ENCODE results near the gene PPIE. TPM values are rescaled to one million over a fixed set of nuclear protein-coding genes. Genes with fewer than 3 reads are reported as not detected.
"Not testable (repeated sequence)": the region's sequence is repeated elsewhere in the genome, so short reads cannot be mapped to it uniquely, and the experiment has no call there.

The PPIE gene
- polyA plus RNA-seq, 1 of the 3 experiments (the other 2 are of a cell fraction) = 78.4 TPM

DNA sequence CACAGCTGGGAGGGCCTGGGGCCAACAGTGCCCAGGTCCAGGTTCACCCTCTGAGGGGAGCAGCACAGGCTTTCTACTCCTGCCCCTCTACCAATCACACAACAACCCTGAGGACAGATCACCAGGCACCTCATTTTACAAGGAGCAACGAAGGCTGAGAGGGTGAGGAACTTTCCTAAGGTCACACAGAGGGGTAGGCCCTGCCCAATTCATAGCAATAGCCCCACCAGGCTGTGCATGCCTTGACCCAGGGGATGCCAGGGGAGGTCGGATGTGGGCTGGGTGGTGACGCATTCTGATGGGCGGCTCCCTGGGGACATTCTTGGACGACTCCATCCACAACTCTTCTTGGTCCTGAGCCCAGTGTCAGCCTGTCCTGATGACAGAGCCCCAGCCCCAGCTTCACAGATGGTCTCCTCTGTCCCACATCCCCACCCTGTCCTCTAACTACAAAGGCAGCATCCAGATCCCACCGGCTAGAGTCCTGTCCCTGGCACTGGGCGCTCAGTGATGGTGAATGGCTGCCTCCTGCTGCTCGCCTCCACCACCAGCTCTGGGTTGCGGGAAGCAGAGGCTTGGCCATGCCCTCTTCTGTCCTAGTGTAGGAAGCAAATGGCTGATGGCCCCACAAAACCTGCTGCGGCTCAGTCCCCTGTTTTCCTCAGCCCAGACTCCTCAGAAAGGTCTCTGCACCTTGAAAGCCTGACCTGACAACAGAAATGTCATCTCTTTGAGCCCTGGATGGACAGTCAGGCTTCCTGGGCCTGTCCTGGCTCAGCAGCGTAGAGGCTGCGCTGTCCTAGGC, 47.8 kb downstream of the PPIE start:
- H3K9ac ChIP-seq; H3F3A ChIP-seq (replicated peaks; ENCODE audit: insufficient read depth); H3K9me2 ChIP-seq; H3K4me1 ChIP-seq (ENCODE audit: control insufficient read depth in 1 of 2, insufficient read depth in 2 of 2, low read depth in 1 of 2, low read length in 1 of 2); H3K79me2 ChIP-seq (ENCODE audit: insufficient read depth); H3K36me3 ChIP-seq (replicated peaks in 1 of 2; ENCODE audit: control insufficient read depth in 1 of 2, insufficient read depth in 2 of 2, low read length in 1 of 2); DNase-seq; H4K20me1 ChIP-seq (ENCODE audit: insufficient read depth); H3K9me3 ChIP-seq; POLR2A ChIA-PET; H2AFZ ChIP-seq (ENCODE audit: low read depth); H3K4me2 ChIP-seq; H3K27ac ChIP-seq (ENCODE audit: low read depth in 2 of 2, low read length in 1 of 2); H3K4me3 ChIP-seq (ENCODE audit: low read depth in 2 of 2, low read length in 1 of 2): not testable (repeated sequence)
- peaks cover 20% of the 10 kb centered on the region for H3K27me3 ChIP-seq (ENCODE audit: insufficient read depth)
- CTCF ChIA-PET = interaction anchor here (0.6 kb wide), 1 partner anchor 66 kb away, joined by 3 read pairs; no protein-coding TSS in a partner anchor
- 81% methylated on average over 3 of the region's 12 CpGs for WGBS (ENCODE audit: low lambda C conversion rate)

DNA sequence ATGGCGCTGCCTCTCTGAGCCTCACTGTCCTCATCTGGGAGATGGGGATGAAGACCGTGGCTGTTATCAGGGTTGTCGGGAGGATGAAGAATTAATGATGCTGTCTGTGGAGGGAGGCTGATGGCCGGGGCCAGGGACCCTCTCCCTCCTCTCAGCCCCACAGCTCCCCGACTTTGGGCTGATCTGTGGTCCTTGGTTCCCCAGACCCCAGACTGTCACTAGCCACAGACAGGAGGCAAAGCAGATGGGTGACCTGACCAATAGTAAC, 48.4 kb downstream of the PPIE start:
- H3K4me1 ChIP-seq (ENCODE audit: control insufficient read depth in 1 of 2, insufficient read depth in 2 of 2, low read depth in 1 of 2, low read length in 1 of 2); H3K4me2 ChIP-seq; H3K9me3 ChIP-seq; H4K20me1 ChIP-seq (ENCODE audit: insufficient read depth); POLR2A ChIA-PET; DNase-seq; H2AFZ ChIP-seq (ENCODE audit: low read depth); H3K79me2 ChIP-seq (ENCODE audit: insufficient read depth); H3K27ac ChIP-seq (ENCODE audit: low read depth in 2 of 2, low read length in 1 of 2); H3K36me3 ChIP-seq (replicated peaks in 1 of 2; ENCODE audit: control insufficient read depth in 1 of 2, insufficient read depth in 2 of 2, low read length in 1 of 2); H3F3A ChIP-seq (replicated peaks; ENCODE audit: insufficient read depth); H3K4me3 ChIP-seq (ENCODE audit: low read depth in 2 of 2, low read length in 1 of 2); H3K9me2 ChIP-seq; H3K9ac ChIP-seq: not testable (repeated sequence)
- peaks cover 20% of the 10 kb centered on the region for H3K27me3 ChIP-seq (ENCODE audit: insufficient read depth)
- CTCF ChIA-PET = interaction anchor here (0.6 kb wide), 1 partner anchor 67 kb away, joined by 3 read pairs; no protein-coding TSS in a partner anchor
- WGBS (ENCODE audit: low lambda C conversion rate) = 67% methylated on average over 1 of the region's 5 CpGs

GRCh38 chr1:39787468-39787867, 48.8 kb downstream of the PPIE start:
- no peak for DNase-seq
- H3K9me2 ChIP-seq = no peaks in the 10 kb centered on the region
- no peaks in the 10 kb centered on the region for H3F3A ChIP-seq (replicated peaks; ENCODE audit: insufficient read depth)
- H3K9me3 ChIP-seq = no peaks in the 10 kb centered on the region
- H4K20me1 ChIP-seq (ENCODE audit: insufficient read depth) = no peaks in the 10 kb centered on the region
- peaks cover 20% of the 10 kb centered on the region for H3K27me3 ChIP-seq (ENCODE audit: insufficient read depth)
- ChIA-PET POLR2A (no interaction called here), CTCF (no interaction called here)
- H3K4me3 ChIP-seq (ENCODE audit: low read depth in 2 of 2, low read length in 1 of 2) = no peak overlapping the region; a peak in 1 of 4 replicates
- no peak overlapping the region for H3K9ac ChIP-seq
- no peak overlapping the region for H3K27ac ChIP-seq (ENCODE audit: low read depth in 2 of 2, low read length in 1 of 2)
- no peak overlapping the region for H2AFZ ChIP-seq (ENCODE audit: low read depth)
- H3K4me1 ChIP-seq (ENCODE audit: control insufficient read depth in 1 of 2, insufficient read depth in 2 of 2, low read depth in 1 of 2, low read length in 1 of 2) = peaks cover 0 to 5% of the 10 kb centered on the region in 2 experiments; a peak in 1 of 4 replicates
- no peaks in the 10 kb centered on the region for H3K79me2 ChIP-seq (ENCODE audit: insufficient read depth)
- WGBS (ENCODE audit: low lambda C conversion rate) = 82% methylated on average over 9 of the region's 11 CpGs
- H3K36me3 ChIP-seq (replicated peaks in 1 of 2; ENCODE audit: control insufficient read depth in 1 of 2, insufficient read depth in 2 of 2, low read length in 1 of 2) = no peaks in the 10 kb centered on the region
- no peak for TF ChIP-seq GABPA (IDR thresholded peaks at IDR 0.05; ENCODE audit: low read depth)
- no peak for TF ChIP-seq GATA2 (CRISPR knock-in tag; IDR thresholded peaks at IDR 0.05)
- TF ChIP-seq, protein P1, sequence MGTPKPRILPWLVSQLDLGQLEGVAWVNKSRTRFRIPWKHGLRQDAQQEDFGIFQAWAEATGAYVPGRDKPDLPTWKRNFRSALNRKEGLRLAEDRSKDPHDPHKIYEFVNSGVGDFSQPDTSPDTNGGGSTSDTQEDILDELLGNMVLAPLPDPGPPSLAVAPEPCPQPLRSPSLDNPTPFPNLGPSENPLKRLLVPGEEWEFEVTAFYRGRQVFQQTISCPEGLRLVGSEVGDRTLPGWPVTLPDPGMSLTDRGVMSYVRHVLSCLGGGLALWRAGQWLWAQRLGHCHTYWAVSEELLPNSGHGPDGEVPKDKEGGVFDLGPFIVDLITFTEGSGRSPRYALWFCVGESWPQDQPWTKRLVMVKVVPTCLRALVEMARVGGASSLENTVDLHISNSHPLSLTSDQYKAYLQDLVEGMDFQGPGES (IDR thresholded peaks at IDR 0.05; ENCODE audit: low read depth, low read length) = no peak
- no peak for TF ChIP-seq YY1 (IDR thresholded peaks at IDR 0.05; ENCODE audit: low read depth)
- TF ChIP-seq MAX (IDR thresholded peaks at IDR 0.05; ENCODE audit: low read depth) = no peak
- TF ChIP-seq RCOR1 (IDR thresholded peaks at IDR 0.05; ENCODE audit: low read length) = no peak
- no peak for TF ChIP-seq SMC3 (IDR thresholded peaks at IDR 0.05; ENCODE audit: low read depth, low read length)
- no peak for TF ChIP-seq NRF1 (IDR thresholded peaks at IDR 0.05; ENCODE audit: low read depth, low read length)
- TF ChIP-seq, protein P2, sequence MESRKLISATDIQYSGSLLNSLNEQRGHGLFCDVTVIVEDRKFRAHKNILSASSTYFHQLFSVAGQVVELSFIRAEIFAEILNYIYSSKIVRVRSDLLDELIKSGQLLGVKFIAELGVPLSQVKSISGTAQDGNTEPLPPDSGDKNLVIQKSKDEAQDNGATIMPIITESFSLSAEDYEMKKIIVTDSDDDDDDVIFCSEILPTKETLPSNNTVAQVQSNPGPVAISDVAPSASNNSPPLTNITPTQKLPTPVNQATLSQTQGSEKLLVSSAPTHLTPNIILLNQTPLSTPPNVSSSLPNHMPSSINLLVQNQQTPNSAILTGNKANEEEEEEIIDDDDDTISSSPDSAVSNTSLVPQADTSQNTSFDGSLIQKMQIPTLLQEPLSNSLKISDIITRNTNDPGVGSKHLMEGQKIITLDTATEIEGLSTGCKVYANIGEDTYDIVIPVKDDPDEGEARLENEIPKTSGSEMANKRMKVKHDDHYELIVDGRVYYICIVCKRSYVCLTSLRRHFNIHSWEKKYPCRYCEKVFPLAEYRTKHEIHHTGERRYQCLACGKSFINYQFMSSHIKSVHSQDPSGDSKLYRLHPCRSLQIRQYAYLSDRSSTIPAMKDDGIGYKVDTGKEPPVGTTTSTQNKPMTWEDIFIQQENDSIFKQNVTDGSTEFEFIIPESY (IDR thresholded peaks at IDR 0.05; ENCODE audit: borderline replicate concordance, low read depth) = no peak
- TF ChIP-seq TAF1 (IDR thresholded peaks at IDR 0.05; ENCODE audit: borderline replicate concordance, low read depth, low read length) = no peak
- TF ChIP-seq SIN3A (IDR thresholded peaks at IDR 0.05; ENCODE audit: borderline replicate concordance, low read depth, low read length) = no peak
- no peak for TF ChIP-seq NFIC (IDR thresholded peaks at IDR 0.05; ENCODE audit: borderline replicate concordance)
- TF ChIP-seq MXI1 (IDR thresholded peaks at IDR 0.05; ENCODE audit: low read depth, low read length) = no peak
- no peak for TF ChIP-seq FOXM1 (IDR thresholded peaks at IDR 0.05; ENCODE audit: low read depth)
- no peak for TF ChIP-seq EZH2phosphoT487 (IDR thresholded peaks at IDR 0.05; ENCODE audit: borderline replicate concordance, low read depth)
- TF ChIP-seq PBX3 (IDR thresholded peaks at IDR 0.05) = no peak
- H3K4me2 ChIP-seq = no peak overlapping the region

Data from SK-N-SH (cell line).